ENCODE measurements around the gene CLIC1. TPM values are rescaled to one million over a fixed set of nuclear protein-coding genes. Genes with fewer than 3 reads are reported as not detected.

Gene CLIC1
- total and polyA plus RNA-seq, 2 donors (not counting 1 experiment from before 2014, with no cell fraction given) = 216 to 290 TPM

GRCh38 chr6:31732029-31732428 is 4.3 kb downstream of the CLIC1 start:
- H3K27me3 Mint-ChIP-seq = no peaks in the 10 kb centered on the region

More at GRCh38 chr6:31732029-31732428, 4.3 kb downstream of the CLIC1 start:
- no peak overlapping the region for H2AFZ ChIP-seq (ENCODE audit: insufficient read depth, low read depth, low read length, poor library complexity, severe bottlenecking)
- intact Hi-C loops (cut with micrococcal nuclease) = loop anchor here (10.0 kb wide), 2 partner anchors 243 to 463 kb away; partner anchors contain the start of genes DXO, GPSM3 and PBX2
- Mint-ChIP-seq H3K9me3 (ENCODE audit: insufficient read depth) (no peaks in the 10 kb centered on the region), H3K4me1 (peaks cover 77% of the 10 kb centered on the region), H3K27ac (peak overlapping the region; percentile 63), H3K4me3 (peak overlapping the region; percentile 15)
- CTCF ChIA-PET = interaction anchor here (0.8 to 6.3 kb wide), 4 partner anchors 7 to 181 kb away, joined by 3 to 90 read pairs (median 40); partner anchors contain the start of genes CLIC1 and MSH5
- DNase-seq = no peak
- H3K4me3 ChIP-seq (ENCODE audit: control extremely low read depth in 1 of 5, extremely low read depth in 1 of 5, insufficient read depth in 1 of 5, low read depth in 2 of 5, low read length in 4 of 5) = no peak overlapping the region
- H3K79me2 ChIP-seq (ENCODE audit: control insufficient read depth, insufficient read depth, low read length) = peaks cover 58% of the 10 kb centered on the region
- no peak overlapping the region for H3K9ac ChIP-seq (ENCODE audit: low read length)
- no peak overlapping the region for H3K4me2 ChIP-seq (replicated peaks; ENCODE audit: low read depth, low read length, poor library complexity, severe bottlenecking)
- no peaks in the 10 kb centered on the region for H3K9me3 ChIP-seq (ENCODE audit: control extremely low read depth in 1 of 3, control insufficient read depth in 2 of 3, insufficient read depth in 1 of 3, low read length in 2 of 3)
- H3K27me3 ChIP-seq (replicated peaks in 1 of 4; ENCODE audit: control extremely low read depth in 1 of 4, control insufficient read depth in 3 of 4, insufficient read depth in 4 of 4, low read length in 3 of 4) = no peaks in the 10 kb centered on the region
- no peak overlapping the region for H3K27ac ChIP-seq (ENCODE audit: low read length in 2 of 2)
- peaks cover 4 to 41% of the 10 kb centered on the region in 2 experiments for H3K36me3 ChIP-seq (replicated peaks in 1 of 2; ENCODE audit: control extremely low read depth in 1 of 2, control insufficient read depth in 1 of 2, extremely low read depth in 1 of 2, insufficient read depth in 2 of 2, low read length in 1 of 2)
- POLR2A ChIA-PET = interaction anchor here (0.7 kb wide), 1 partner anchor 63 kb away, joined by 3 read pairs; no protein-coding TSS in a partner anchor
- H3K4me1 ChIP-seq (ENCODE audit: control insufficient read depth in 2 of 2, insufficient read depth in 2 of 2, low read length in 2 of 2) = peaks cover 46 to 56% of the 10 kb centered on the region in 2 donors
- WGBS (ENCODE audit: insufficient coverage) = no CpG with 5 or more reads among the region's 3 CpGs
- no peak for ATAC-seq (ENCODE audit: low read depth)
- TF ChIP-seq CTCF (IDR thresholded peaks at IDR 0.05) (no peak), EZH2 (IDR thresholded peaks at IDR 0.05; ENCODE audit: borderline replicate concordance, insufficient read depth, low read depth, low read length, poor library complexity, severe bottlenecking) (no peak)
- peaks cover 15% of the 10 kb centered on the region for H4K20me1 ChIP-seq (ENCODE audit: control insufficient read depth, insufficient read depth, low read length, poor library complexity, severe bottlenecking)
